Activated naive CD8-positive, alpha-beta T cell treated with anti-CD3 and anti-CD28 coated beads, Interleukin-2, amount 50 U/mL, for 24 hours (primary cell): ENCODE results near the gene HBM.
"Not testable (repeated sequence)": the region's sequence is repeated elsewhere in the genome, so short reads cannot be mapped to it uniquely, and the experiment has no call there.

Experiments used
- ATAC-seq: fragments of 150-1000 bp; cut with Tn5 transposase; one replicate; pipeline ENCODE4 v1.10.0; 2021
- DNase-seq: peaks from one replicate; pipeline ENCODE4 v3.0.0; 2021
- H3K27ac Mint-ChIP-seq: one replicate; pipeline ENCODE4 v1.8.0; 2021; ENCODE audit warnings: mild to moderate bottlenecking, mixed read lengths
- H3K27me3 Mint-ChIP-seq: one replicate; pipeline ENCODE4 v1.8.0; 2021; ENCODE audit warnings: mixed read lengths
- H3K36me3 Mint-ChIP-seq: one replicate; pipeline ENCODE4 v1.8.0; 2021; ENCODE audit warnings: low read depth, mixed read lengths
- H3K4me1 Mint-ChIP-seq: one replicate; pipeline ENCODE4 v1.8.0; 2021; ENCODE audit warnings: mixed read lengths
- H3K4me3 Mint-ChIP-seq: one replicate; pipeline ENCODE4 v1.8.0; 2021; ENCODE audit warnings: mild to moderate bottlenecking, moderate library complexity, mixed read lengths
- H3K9me3 Mint-ChIP-seq: one replicate; pipeline ENCODE4 v1.8.0; 2021; ENCODE audit warnings: mixed read lengths

HBM gene

GRCh38 chr16:180681-181564 is 15.1 kb downstream of the HBM start:
- ATAC-seq (peak; percentile 74), DNase-seq (peak; percentile 90)
- H3K4me1 Mint-ChIP-seq: peaks cover 10% of the 10 kb centered on the region
- H3K36me3 Mint-ChIP-seq: peaks cover 3% of the 10 kb centered on the region
- H3K4me3 Mint-ChIP-seq: no peak overlapping the region
- no peak overlapping the region for H3K27ac Mint-ChIP-seq
- H3K9me3 Mint-ChIP-seq: no peaks in the 10 kb centered on the region
- peaks cover 30% of the 10 kb centered on the region for H3K27me3 Mint-ChIP-seq

- Mint-ChIP-seq H3K27me3 (peaks cover 28% of the 10 kb centered on the region), H3K4me3 (no peak overlapping the region), H3K27ac (no peak overlapping the region), H3K36me3 (peaks cover 3% of the 10 kb centered on the region), H3K9me3 (no peaks in the 10 kb centered on the region), H3K4me1 (peaks cover 10% of the 10 kb centered on the region)
- no peak for ATAC-seq
- DNase-seq: no peak
Measured at GRCh38 chr16:181565-182021, 15.8 kb downstream of the HBM start.

- no peak overlapping the region for H3K4me3 Mint-ChIP-seq
- H3K27me3 Mint-ChIP-seq: peaks cover 18% of the 10 kb centered on the region
- peaks cover 8% of the 10 kb centered on the region for H3K36me3 Mint-ChIP-seq
- ATAC-seq (no peak), DNase-seq (no peak)
- peak overlapping the region; percentile 49 for H3K27ac Mint-ChIP-seq
- H3K9me3 Mint-ChIP-seq: no peaks in the 10 kb centered on the region
- peaks cover 2% of the 10 kb centered on the region for H3K4me1 Mint-ChIP-seq
Measured at GRCh38 chr16:183005-183404, 17.2 kb downstream of the HBM start.

- ATAC-seq: no peak
- Mint-ChIP-seq H3K27me3 (no peaks in the 10 kb centered on the region), H3K27ac (no peak overlapping the region), H3K4me1 (no peaks in the 10 kb centered on the region), H3K4me3 (no peak overlapping the region), H3K36me3 (peaks cover 25% of the 10 kb centered on the region), H3K9me3 (no peaks in the 10 kb centered on the region)
- no peak for DNase-seq
Measured at GRCh38 chr16:185213-185612, 19.4 kb downstream of the HBM start.

- Mint-ChIP-seq H3K4me1 (no peaks in the 10 kb centered on the region), H3K36me3 (peaks cover 28% of the 10 kb centered on the region), H3K4me3 (no peak overlapping the region), H3K9me3 (no peaks in the 10 kb centered on the region), H3K27me3 (no peaks in the 10 kb centered on the region), H3K27ac (no peak overlapping the region)
- no peak for DNase-seq
- no peak for ATAC-seq
Measured at GRCh38 chr16:185691-186090, 19.9 kb downstream of the HBM start.

GRCh38 chr16:187330-187729 is 21.6 kb downstream of the HBM start:
- no peaks in the 10 kb centered on the region for H3K4me1 Mint-ChIP-seq
- H3K36me3 Mint-ChIP-seq: peaks cover 38% of the 10 kb centered on the region
- ATAC-seq (no peak), DNase-seq (no peak)
- H3K4me3 Mint-ChIP-seq: no peak overlapping the region
- H3K27ac Mint-ChIP-seq: no peak overlapping the region
- no peaks in the 10 kb centered on the region for H3K9me3 Mint-ChIP-seq
- no peaks in the 10 kb centered on the region for H3K27me3 Mint-ChIP-seq

DNA sequence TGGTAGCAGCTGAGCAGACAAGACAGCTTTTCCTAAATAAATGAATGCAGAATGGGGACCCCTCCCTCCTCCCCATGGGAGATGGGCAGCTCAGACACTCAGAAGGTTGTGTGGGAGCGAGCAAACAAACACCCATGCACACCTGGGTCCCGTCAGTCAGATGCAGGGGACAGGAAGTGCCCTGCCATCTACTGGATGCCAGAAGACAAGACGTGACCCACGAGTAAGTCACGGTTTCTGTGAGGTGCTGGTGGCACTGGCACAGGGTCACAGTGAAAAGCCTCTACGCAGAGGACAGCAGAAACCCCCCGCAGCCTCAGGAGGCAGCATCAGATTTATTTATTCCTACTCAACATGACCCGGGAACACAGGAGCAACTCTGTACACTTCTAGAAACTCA is 22.9 kb downstream of the HBM start:
- Mint-ChIP-seq H3K36me3 (peaks cover 49% of the 10 kb centered on the region), H3K4me3 (no peak overlapping the region), H3K27ac (no peak overlapping the region), H3K9me3 (no peaks in the 10 kb centered on the region), H3K27me3 (no peaks in the 10 kb centered on the region), H3K4me1 (no peaks in the 10 kb centered on the region)
- peak; percentile 26 for ATAC-seq
- no peak for DNase-seq

GRCh38 chr16:189604-190186 is 23.9 kb downstream of the HBM start:
- no peak overlapping the region for H3K4me3 Mint-ChIP-seq
- no peaks in the 10 kb centered on the region for H3K27me3 Mint-ChIP-seq
- DNase-seq: no peak
- no peaks in the 10 kb centered on the region for H3K4me1 Mint-ChIP-seq
- ATAC-seq: no peak
- no peak overlapping the region for H3K27ac Mint-ChIP-seq
- H3K9me3 Mint-ChIP-seq: no peaks in the 10 kb centered on the region
- peaks cover 54% of the 10 kb centered on the region for H3K36me3 Mint-ChIP-seq

DNA sequence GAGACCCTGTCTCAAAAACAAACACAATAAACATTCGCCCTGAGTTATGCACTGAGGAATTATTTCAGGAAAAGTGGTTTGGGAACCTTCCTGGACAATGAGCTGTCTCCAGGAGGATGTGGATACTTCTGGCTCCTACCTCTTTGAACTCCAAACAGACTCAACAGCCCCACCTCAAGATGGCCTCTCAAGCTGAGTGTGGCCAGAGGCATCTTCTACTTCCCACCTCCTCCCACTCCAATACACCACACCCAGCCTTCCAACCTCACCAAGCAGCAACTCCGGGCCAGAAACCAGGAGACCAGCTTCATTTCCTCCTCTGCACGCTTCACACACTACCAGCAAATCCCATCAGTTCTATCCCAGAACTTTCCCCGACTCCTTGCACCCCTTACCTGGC is 26.1 kb downstream of the HBM start:
- H3K36me3 Mint-ChIP-seq: peaks cover 61% of the 10 kb centered on the region
- H3K4me3 Mint-ChIP-seq: no peak overlapping the region
- H3K9me3 Mint-ChIP-seq: no peaks in the 10 kb centered on the region
- no peak overlapping the region for H3K27ac Mint-ChIP-seq
- DNase-seq (no peak), ATAC-seq (no peak)
- no peaks in the 10 kb centered on the region for H3K27me3 Mint-ChIP-seq
- no peaks in the 10 kb centered on the region for H3K4me1 Mint-ChIP-seq

GRCh38 chr16:192686-193085 is 26.9 kb downstream of the HBM start:
- Mint-ChIP-seq H3K27me3 (no peaks in the 10 kb centered on the region), H3K9me3 (no peaks in the 10 kb centered on the region), H3K36me3 (peaks cover 56% of the 10 kb centered on the region), H3K27ac (no peak overlapping the region), H3K4me1 (no peaks in the 10 kb centered on the region), H3K4me3 (no peak overlapping the region)
- DNase-seq: no peak
- ATAC-seq: no peak

GRCh38 chr16:193441-193840 is 27.7 kb downstream of the HBM start:
- H3K4me1 Mint-ChIP-seq: no peaks in the 10 kb centered on the region
- no peak overlapping the region for H3K4me3 Mint-ChIP-seq
- H3K36me3 Mint-ChIP-seq: peaks cover 57% of the 10 kb centered on the region
- no peaks in the 10 kb centered on the region for H3K9me3 Mint-ChIP-seq
- H3K27me3 Mint-ChIP-seq: no peaks in the 10 kb centered on the region
- DNase-seq: no peak
- H3K27ac Mint-ChIP-seq: no peak overlapping the region
- no peak for ATAC-seq

GRCh38 chr16:194516-194915 is 28.7 kb downstream of the HBM start:
- H3K27me3 Mint-ChIP-seq: no peaks in the 10 kb centered on the region
- H3K4me1 Mint-ChIP-seq: no peaks in the 10 kb centered on the region
- no peaks in the 10 kb centered on the region for H3K9me3 Mint-ChIP-seq
- no peak overlapping the region for H3K27ac Mint-ChIP-seq
- no peak overlapping the region for H3K4me3 Mint-ChIP-seq
- ATAC-seq: no peak
- peaks cover 53% of the 10 kb centered on the region for H3K36me3 Mint-ChIP-seq
- DNase-seq: no peak

GRCh38 chr16:200388-200787 is 34.6 kb downstream of the HBM start:
- no peaks in the 10 kb centered on the region for H3K4me1 Mint-ChIP-seq
- H3K27ac Mint-ChIP-seq: no peak overlapping the region
- peaks cover 42% of the 10 kb centered on the region for H3K36me3 Mint-ChIP-seq
- ATAC-seq (no peak), DNase-seq (no peak)
- no peak overlapping the region for H3K4me3 Mint-ChIP-seq
- no peaks in the 10 kb centered on the region for H3K9me3 Mint-ChIP-seq
- H3K27me3 Mint-ChIP-seq: no peaks in the 10 kb centered on the region

DNA sequence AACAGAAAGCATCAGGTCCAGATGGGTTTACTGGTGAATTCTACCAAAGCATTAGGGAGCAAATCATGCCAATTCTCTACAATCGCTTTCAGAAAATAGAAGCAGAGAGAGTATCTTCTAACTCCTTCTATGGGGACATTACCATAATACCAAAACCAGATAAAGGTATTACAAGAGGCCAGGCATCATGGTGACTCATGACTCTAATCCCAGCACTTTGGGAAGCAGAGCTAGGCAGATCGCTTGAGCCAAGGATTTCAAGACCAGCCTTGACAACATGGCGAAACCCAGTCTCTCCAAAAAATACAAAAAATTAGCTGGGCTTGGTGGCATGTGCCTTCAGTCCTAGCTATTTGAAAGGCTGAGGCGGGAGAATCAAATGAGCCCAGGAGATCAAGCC is 37.5 kb downstream of the HBM start:
- Mint-ChIP-seq H3K4me1 (no peaks in the 10 kb centered on the region), H3K27me3 (no peaks in the 10 kb centered on the region), H3K4me3 (no peak overlapping the region), H3K36me3 (peaks cover 51% of the 10 kb centered on the region), H3K9me3 (no peaks in the 10 kb centered on the region), H3K27ac (no peak overlapping the region)
- ATAC-seq (no peak), DNase-seq (no peak)

DNA sequence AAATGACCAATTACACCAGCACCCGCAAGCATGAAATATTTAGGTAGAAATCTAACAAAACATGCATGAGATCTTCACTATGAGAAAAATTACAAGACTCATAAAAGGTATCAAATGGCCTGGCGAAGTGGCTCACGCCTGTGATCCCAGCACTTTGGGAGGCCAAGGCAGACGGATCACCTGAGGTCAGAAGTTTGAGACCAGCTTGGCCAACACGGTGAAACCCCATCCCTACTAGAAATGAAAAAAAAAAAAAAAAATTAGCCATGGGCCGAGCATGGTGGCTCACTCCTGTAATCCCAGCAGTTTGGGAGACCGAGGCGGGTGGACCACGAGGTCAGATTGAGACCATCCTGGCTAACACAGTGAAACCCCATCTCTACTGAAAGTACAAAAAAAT is 38.3 kb downstream of the HBM start:
- H3K9me3 Mint-ChIP-seq, ATAC-seq, H3K27me3 Mint-ChIP-seq, H3K27ac Mint-ChIP-seq, DNase-seq, H3K4me1 Mint-ChIP-seq, H3K4me3 Mint-ChIP-seq: not testable (repeated sequence)
- H3K36me3 Mint-ChIP-seq: peaks cover 48% of the 10 kb centered on the region
